COR-L47 (cell line): ENCODE measurements around the gene AFM.
A peak's percentile ranks its signal among the peaks of the same experiment; 100 is the strongest.

Experiments used
- DNase-seq: peaks from one replicate; lab custom pipeline; 2025; lab: John Stamatoyannopoulos, UW

AFM gene

GRCh38 chr4:73481358-73481757, at the start of gene AFM:
TSS of gene AFM (plus strand) at chr4:73481745. CDS start at chr4:73481776, 31 bp downstream.
- DNase-seq, result no peak

- no peak for DNase-seq
Measured at GRCh38 chr4:73431813-73432168, 49.8 kb upstream of the AFM start.

GRCh38 chr4:73432169-73433000, 49.2 kb upstream of the AFM start:
- no peak for DNase-seq

- DNase-seq, result no peak
Measured at GRCh38 chr4:73433140-73433539, 48.4 kb upstream of the AFM start.

GRCh38 chr4:73434311-73434710, 47.2 kb upstream of the AFM start:
- no peak for DNase-seq

GRCh38 chr4:73435984-73436383, 45.6 kb upstream of the AFM start, which contains the start of gene AFP:
TSS of gene AFP (plus strand) at chr4:73436221. CDS start at chr4:73436263, 42 bp downstream.
- DNase-seq, result no peak

- DNase-seq, result no peak
Measured at GRCh38 chr4:73436674-73437557, 44.6 kb upstream of the AFM start.

GRCh38 chr4:73437558-73437956, 44.0 kb upstream of the AFM start:
- no peak for DNase-seq

GRCh38 chr4:73438048-73438447, 43.5 kb upstream of the AFM start:
- no peak for DNase-seq

GRCh38 chr4:73438582-73439215, 42.8 kb upstream of the AFM start:
- DNase-seq, result no peak

GRCh38 chr4:73439445-73439844, 42.1 kb upstream of the AFM start:
- no peak for DNase-seq

GRCh38 chr4:73439991-73440390, 41.6 kb upstream of the AFM start:
- no peak for DNase-seq

GRCh38 chr4:73440653-73441052, 40.9 kb upstream of the AFM start:
- DNase-seq, result no peak

- DNase-seq, result no peak
Measured at GRCh38 chr4:73442275-73442674, 39.3 kb upstream of the AFM start.

- no peak for DNase-seq
Measured at GRCh38 chr4:73443224-73443623, 38.3 kb upstream of the AFM start.

GRCh38 chr4:73445383-73446335, 35.9 kb upstream of the AFM start:
- no peak for DNase-seq

- DNase-seq, result peak; percentile 66
Measured at GRCh38 chr4:73446336-73446938, 35.1 kb upstream of the AFM start.

- no peak for DNase-seq
Measured at GRCh38 chr4:73447671-73448070, 33.9 kb upstream of the AFM start.

- DNase-seq, result no peak
Measured at GRCh38 chr4:73448448-73449203, 32.9 kb upstream of the AFM start.

- peak; percentile 80 for DNase-seq
Measured at GRCh38 chr4:73450398-73451004, 31.0 kb upstream of the AFM start.
